Measurements from ENCODE around the gene NRXN3. TPM values are rescaled to one million over a fixed set of nuclear protein-coding genes. Genes with fewer than 3 reads are reported as not detected.

The NRXN3 gene
- polyA plus RNA-seq, 1 donor from 2014 or later = 110 TPM

- H3K27me3 ChIP-seq (ENCODE audit: insufficient read depth, low read depth, low read length) = no peaks in the 10 kb centered on the region
- peak overlapping the region; percentile 1 for H3K4me2 ChIP-seq (ENCODE audit: low read length)
- no peaks in the 10 kb centered on the region for H3K9me3 ChIP-seq (ENCODE audit: low read length)
- no peaks in the 10 kb centered on the region for H4K20me1 ChIP-seq (ENCODE audit: insufficient read depth)
- H3K27ac ChIP-seq (ENCODE audit: low read length) = no peak overlapping the region
- H3K79me2 ChIP-seq (replicated peaks; ENCODE audit: insufficient read depth, low read length) = no peaks in the 10 kb centered on the region
- TF ChIP-seq TAF1 (IDR thresholded peaks at IDR 0.05; ENCODE audit: low read depth) = no peak
- TF ChIP-seq SMC3 (conservative IDR thresholded peaks at IDR 0.05; ENCODE audit: poor library complexity) = no peak
- TF ChIP-seq EZH2 (IDR thresholded peaks at IDR 0.05; ENCODE audit: borderline replicate concordance, insufficient read depth, low read length, poor library complexity, severe bottlenecking) = no peak
- H3K9ac ChIP-seq (ENCODE audit: low read length) = no peak overlapping the region
- H3K4me3 ChIP-seq (ENCODE audit: low read length) = no peak overlapping the region
- no peaks in the 10 kb centered on the region for H3F3A ChIP-seq (ENCODE audit: insufficient read depth, low read length, poor library complexity, severe bottlenecking)
- no peak overlapping the region for H2AFZ ChIP-seq (ENCODE audit: low read depth, low read length)
- no peaks in the 10 kb centered on the region for H3K9me2 ChIP-seq (ENCODE audit: insufficient read depth, low read length)
- peaks cover 4% of the 10 kb centered on the region for H3K36me3 ChIP-seq (ENCODE audit: insufficient read depth, low read length)
Observed at GRCh38 chr14:79829405-79830166, 1659.4 kb downstream of the NRXN3 start.

- Histone ChIP-seq H3K9me3 (ENCODE audit: low read length) (no peaks in the 10 kb centered on the region), H3K4me2 (ENCODE audit: low read length) (peak overlapping the region; percentile 4), H3K27ac (ENCODE audit: low read length) (peak overlapping the region; percentile 62), H4K20me1 (ENCODE audit: insufficient read depth) (no peaks in the 10 kb centered on the region), H3F3A (ENCODE audit: insufficient read depth, low read length, poor library complexity, severe bottlenecking) (no peaks in the 10 kb centered on the region), H2AFZ (ENCODE audit: low read depth, low read length) (no peak overlapping the region), H3K79me2 (replicated peaks; ENCODE audit: insufficient read depth, low read length) (no peaks in the 10 kb centered on the region), H3K36me3 (ENCODE audit: insufficient read depth, low read length) (peaks cover 4% of the 10 kb centered on the region), H3K9me2 (ENCODE audit: insufficient read depth, low read length) (no peaks in the 10 kb centered on the region), H3K9ac (ENCODE audit: low read length) (peak overlapping the region; percentile 13), H3K27me3 (ENCODE audit: insufficient read depth, low read depth, low read length) (no peaks in the 10 kb centered on the region), H3K4me3 (ENCODE audit: low read length) (peak overlapping the region; percentile 32)
- TF ChIP-seq POLR2AphosphoS5 (IDR thresholded peaks at IDR 0.05) = no peak
- TF ChIP-seq SMC3 (conservative IDR thresholded peaks at IDR 0.05; ENCODE audit: poor library complexity) = no peak
- no peak for TF ChIP-seq TAF1 (IDR thresholded peaks at IDR 0.05; ENCODE audit: low read depth)
- TF ChIP-seq EP300 (conservative IDR thresholded peaks at IDR 0.05; ENCODE audit: poor library complexity, severe bottlenecking) = no peak
- no peak for TF ChIP-seq MXI1 (conservative IDR thresholded peaks at IDR 0.05; ENCODE audit: poor library complexity, severe bottlenecking)
- no peak for TF ChIP-seq REST (IDR thresholded peaks at IDR 0.05; ENCODE audit: borderline replicate concordance)
- TF ChIP-seq CTCF (IDR thresholded peaks at IDR 0.05; ENCODE audit: poor library complexity, severe bottlenecking) = no peak
- TF ChIP-seq RAD21 (conservative IDR thresholded peaks at IDR 0.05) = no peak
- TF ChIP-seq EZH2 (IDR thresholded peaks at IDR 0.05; ENCODE audit: borderline replicate concordance, insufficient read depth, low read length, poor library complexity, severe bottlenecking) = no peak
Observed at GRCh38 chr14:79831195-79831892, 1661.2 kb downstream of the NRXN3 start.
